HepG2 (cell line): Measurements from ENCODE around the gene MOK. TPM values are rescaled to one million over a fixed set of nuclear protein-coding genes. Genes with fewer than 3 reads are reported as not detected.
A peak's percentile ranks its signal among the peaks of the same experiment; 100 is the strongest.

ENCODE experiments used
- GABPB1 ChIP-seq: IDR thresholded peaks from 2 replicates; pipeline ENCODE4 v1.6.1; 2016; ENCODE audit warnings: mild to moderate bottlenecking, missing genetic modification reagents, moderate library complexity, missing compliant biosample characterization
- HMG20A ChIP-seq: IDR thresholded peaks from 2 replicates; pipeline ENCODE4 v1.6.1; 2016; ENCODE audit warnings: borderline replicate concordance
- HMG20B ChIP-seq: conservative IDR thresholded peaks from 2 replicates; pipeline ENCODE4 v1.6.1; 2016; ENCODE audit warnings: missing genetic modification reagents, missing compliant biosample characterization
- MAFK ChIP-seq, 2 experiments: IDR thresholded peaks in 1 of 2; conservative IDR thresholded peaks in 1 of 2; 2 replicates each; pipeline ENCODE4 v1.6.1; 2011; ENCODE audit warnings: improper control_type of control experiment in 2 of 2, low read length in 2 of 2
- MZF1 ChIP-seq: sonication (generic); formaldehyde crosslinking; IDR thresholded peaks from 2 replicates; pipeline ENCODE4 v1.8.1; 2023; ENCODE audit warnings: mild to moderate bottlenecking, missing genetic modification reagents, borderline replicate concordance
- RFX3 ChIP-seq: IDR thresholded peaks from 2 replicates; pipeline ENCODE4 v1.6.1; 2016; ENCODE audit warnings: missing biosample characterization, missing genetic modification reagents
- SETDB1 ChIP-seq: sonication (generic); formaldehyde crosslinking; IDR thresholded peaks from 2 replicates; pipeline ENCODE4 v1.5.1; 2020; ENCODE audit warnings: missing genetic modification reagents, mild to moderate bottlenecking, borderline replicate concordance
- ZBTB7A ChIP-seq: sonication (generic); formaldehyde crosslinking; IDR thresholded peaks from 2 replicates; pipeline ENCODE4 v1.8.0; 2022; ENCODE audit warnings: mild to moderate bottlenecking, missing genetic modification reagents
- ZNF235 ChIP-seq: sonication (generic); formaldehyde crosslinking; IDR thresholded peaks from 2 replicates; pipeline ENCODE4 v1.8.1; 2023; ENCODE audit warnings: mild to moderate bottlenecking, missing genetic modification reagents, borderline replicate concordance
- ZNF296 ChIP-seq: sonication (generic); formaldehyde crosslinking; conservative IDR thresholded peaks from 2 replicates; pipeline ENCODE4 v1.5.0; 2020; ENCODE audit warnings: mild to moderate bottlenecking, missing genetic modification reagents
- ZNF441 ChIP-seq: sonication (generic); formaldehyde crosslinking; IDR thresholded peaks from 2 replicates; pipeline ENCODE4 v1.7.0; 2021; ENCODE audit warnings: missing genetic modification reagents, borderline replicate concordance
- polyA plus RNA-seq, 8 experiments: library from polyadenylated mRNA; depleted of rRNA in 3 of 8; stranded (reverse) in 7 of 8; unstranded in 1 of 8; fragments of >200 nt; fragmentation: Illumina TruSeq in 4 of 8; extraction: Trizol in 4 of 8; gene quantifications; 2 replicates each; pipeline versions ENCODE4 v1.2.1 to v1.2.3, GENCODE V29; 2011 to 2016; ENCODE audit warnings: low read depth in 4 of 8, missing spikeins in 1 of 8, mixed read lengths in 1 of 8; ENCODE audit not compliant: insufficient read depth in 1 of 8
- total RNA-seq, 5 experiments: library from RNA; depleted of rRNA; stranded (reverse); fragments of >200 nt; fragmentation: Illumina TruSeq; extraction: Trizol; gene quantifications; 2 replicates each; pipeline ENCODE4 v1.2.3, GENCODE V29; 2016; ENCODE audit warnings: low read depth in 1 of 5
- TF ChIP-seq, protein P1 (sequence below): sonication (generic); formaldehyde crosslinking; IDR thresholded peaks from 2 replicates; pipeline ENCODE4 v1.4.0; 2020; ENCODE audit warnings: mild to moderate bottlenecking, missing genetic modification reagents
- TF ChIP-seq, protein P2 (sequence below): sonication (generic); formaldehyde crosslinking; IDR thresholded peaks from 2 replicates; pipeline ENCODE4 v1.4.0; 2020; ENCODE audit warnings: low read depth, missing genetic modification reagents
- TF ChIP-seq, protein P3 (sequence below): IDR thresholded peaks from 2 replicates; pipeline ENCODE4 v1.6.1; 2016; ENCODE audit warnings: missing biosample characterization, missing genetic modification reagents, low read depth
- TF ChIP-seq, protein P4 (sequence below): sonication (generic); formaldehyde crosslinking; IDR thresholded peaks from 2 replicates; pipeline ENCODE4 v1.5.0; 2020; ENCODE audit warnings: missing genetic modification reagents

The MOK gene
- total and polyA plus RNA-seq, 2 of the 13 experiments (the other 11 are each of a cell fraction or from before 2014, with no cell fraction given) = 15.3 to 16.9 TPM

DNA sequence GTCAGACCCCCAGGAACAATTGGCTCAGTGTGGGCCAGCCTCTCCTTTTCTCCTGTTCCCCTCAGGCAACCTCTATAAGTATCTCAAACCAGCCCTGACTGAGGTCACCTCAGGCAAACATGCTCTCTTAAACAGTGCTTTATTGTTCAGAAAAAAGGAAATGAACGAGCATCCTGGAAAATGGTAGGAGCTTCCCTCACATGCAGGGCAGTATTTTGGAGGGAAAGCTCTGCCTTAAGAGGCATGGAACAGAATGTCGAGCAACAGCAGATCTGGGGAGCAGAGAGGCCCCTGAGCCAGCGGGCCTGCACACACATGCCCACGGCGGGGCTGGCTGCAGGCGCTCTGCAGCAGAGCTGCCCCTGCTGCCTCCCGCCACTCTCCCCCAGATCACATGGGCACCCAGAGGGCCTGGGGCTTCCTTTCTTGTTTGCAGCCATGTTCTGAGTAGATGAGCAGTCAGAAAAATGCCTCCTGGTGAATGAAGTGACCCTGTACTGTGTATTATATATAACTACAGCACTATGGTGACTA is 42.0 kb downstream of the MOK start (continued):
- TF ChIP-seq, protein P1, sequence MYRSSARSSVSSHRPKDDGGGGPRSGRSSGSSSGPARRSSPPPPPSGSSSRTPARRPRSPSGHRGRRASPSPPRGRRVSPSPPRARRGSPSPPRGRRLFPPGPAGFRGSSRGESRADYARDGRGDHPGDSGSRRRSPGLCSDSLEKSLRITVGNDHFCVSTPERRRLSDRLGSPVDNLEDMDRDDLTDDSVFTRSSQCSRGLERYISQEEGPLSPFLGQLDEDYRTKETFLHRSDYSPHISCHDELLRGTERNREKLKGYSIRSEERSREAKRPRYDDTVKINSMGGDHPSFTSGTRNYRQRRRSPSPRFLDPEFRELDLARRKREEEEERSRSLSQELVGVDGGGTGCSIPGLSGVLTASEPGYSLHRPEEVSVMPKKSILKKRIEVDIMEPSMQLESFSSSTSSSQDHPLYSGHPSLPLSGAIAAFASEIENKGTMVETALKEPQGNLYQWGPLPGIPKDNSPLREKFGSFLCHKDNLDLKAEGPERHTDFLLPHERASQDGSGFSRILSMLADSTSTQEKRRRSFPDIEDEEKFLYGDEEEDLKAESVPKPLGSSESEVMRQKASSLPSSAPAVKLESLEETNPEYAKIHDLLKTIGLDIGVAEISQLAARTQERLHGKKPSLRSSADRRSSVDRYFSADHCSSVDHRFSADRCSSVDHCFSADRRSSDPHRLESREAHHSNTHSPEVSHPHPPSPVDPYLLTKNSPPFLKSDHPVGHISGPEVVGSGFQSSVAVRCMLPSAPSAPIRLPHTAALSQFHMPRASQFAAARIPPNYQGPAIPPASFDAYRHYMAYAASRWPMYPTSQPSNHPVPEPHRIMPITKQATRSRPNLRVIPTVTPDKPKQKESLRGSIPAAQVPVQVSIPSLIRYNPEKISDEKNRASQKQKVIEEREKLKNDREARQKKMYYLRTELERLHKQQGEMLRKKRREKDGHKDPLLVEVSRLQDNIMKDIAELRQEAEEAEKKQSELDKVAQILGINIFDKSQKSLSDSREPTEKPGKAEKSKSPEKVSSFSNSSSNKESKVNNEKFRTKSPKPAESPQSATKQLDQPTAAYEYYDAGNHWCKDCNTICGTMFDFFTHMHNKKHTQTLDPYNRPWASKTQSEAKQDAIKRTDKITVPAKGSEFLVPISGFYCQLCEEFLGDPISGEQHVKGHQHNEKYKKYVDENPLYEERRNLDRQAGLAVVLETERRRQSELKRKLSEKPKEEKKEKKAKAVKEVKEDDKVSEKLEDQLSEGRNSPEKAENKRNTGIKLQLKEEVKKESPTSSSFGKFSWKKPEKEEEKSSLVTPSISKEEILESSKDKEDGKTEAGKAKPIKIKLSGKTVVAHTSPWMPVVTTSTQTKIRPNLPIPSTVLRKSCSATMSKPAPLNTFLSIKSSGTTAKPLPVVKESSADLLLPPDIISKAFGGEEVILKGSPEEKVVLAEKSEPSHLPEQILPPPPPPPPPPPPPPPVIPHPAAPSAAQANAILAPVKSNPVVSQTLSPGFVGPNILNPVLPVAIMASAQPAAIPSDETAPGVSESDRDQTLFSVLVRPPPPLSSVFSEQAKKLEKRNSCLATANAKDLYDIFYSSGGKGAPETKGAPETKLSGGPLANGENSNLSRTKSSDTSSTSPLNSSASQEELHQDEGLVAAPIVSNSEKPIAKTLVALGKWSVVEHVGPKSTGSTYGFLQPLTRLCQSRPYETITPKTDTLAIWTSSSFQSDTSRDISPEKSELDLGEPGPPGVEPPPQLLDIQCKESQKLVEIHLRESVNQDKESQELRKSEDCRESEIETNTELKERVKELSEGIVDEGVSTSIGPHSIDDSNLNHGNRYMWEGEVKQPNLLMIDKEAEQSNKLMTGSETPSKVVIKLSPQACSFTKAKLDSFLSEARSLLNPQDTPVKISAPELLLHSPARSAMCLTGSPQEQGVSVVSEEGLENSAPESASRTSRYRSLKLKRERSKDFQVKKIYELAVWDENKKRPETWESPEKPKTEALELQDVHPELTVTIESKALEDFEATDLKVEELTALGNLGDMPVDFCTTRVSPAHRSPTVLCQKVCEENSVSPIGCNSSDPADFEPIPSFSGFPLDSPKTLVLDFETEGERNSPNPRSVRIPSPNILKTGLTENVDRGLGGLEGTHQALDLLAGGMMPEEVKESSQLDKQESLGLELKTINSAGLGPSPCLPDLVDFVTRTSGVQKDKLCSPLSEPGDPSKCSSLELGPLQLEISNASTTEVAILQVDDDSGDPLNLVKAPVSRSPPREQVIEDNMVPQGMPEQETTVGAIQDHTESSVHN (CRISPR knock-in tag) = no peak
- no peak for TF ChIP-seq SETDB1
- no peak for TF ChIP-seq MAFK (conservative IDR thresholded peaks at IDR 0.05 in 1 of 2, IDR thresholded peaks at IDR 0.05 in 1 of 2; ENCODE audit: low read length in 2 of 2)
- TF ChIP-seq, protein P2, sequence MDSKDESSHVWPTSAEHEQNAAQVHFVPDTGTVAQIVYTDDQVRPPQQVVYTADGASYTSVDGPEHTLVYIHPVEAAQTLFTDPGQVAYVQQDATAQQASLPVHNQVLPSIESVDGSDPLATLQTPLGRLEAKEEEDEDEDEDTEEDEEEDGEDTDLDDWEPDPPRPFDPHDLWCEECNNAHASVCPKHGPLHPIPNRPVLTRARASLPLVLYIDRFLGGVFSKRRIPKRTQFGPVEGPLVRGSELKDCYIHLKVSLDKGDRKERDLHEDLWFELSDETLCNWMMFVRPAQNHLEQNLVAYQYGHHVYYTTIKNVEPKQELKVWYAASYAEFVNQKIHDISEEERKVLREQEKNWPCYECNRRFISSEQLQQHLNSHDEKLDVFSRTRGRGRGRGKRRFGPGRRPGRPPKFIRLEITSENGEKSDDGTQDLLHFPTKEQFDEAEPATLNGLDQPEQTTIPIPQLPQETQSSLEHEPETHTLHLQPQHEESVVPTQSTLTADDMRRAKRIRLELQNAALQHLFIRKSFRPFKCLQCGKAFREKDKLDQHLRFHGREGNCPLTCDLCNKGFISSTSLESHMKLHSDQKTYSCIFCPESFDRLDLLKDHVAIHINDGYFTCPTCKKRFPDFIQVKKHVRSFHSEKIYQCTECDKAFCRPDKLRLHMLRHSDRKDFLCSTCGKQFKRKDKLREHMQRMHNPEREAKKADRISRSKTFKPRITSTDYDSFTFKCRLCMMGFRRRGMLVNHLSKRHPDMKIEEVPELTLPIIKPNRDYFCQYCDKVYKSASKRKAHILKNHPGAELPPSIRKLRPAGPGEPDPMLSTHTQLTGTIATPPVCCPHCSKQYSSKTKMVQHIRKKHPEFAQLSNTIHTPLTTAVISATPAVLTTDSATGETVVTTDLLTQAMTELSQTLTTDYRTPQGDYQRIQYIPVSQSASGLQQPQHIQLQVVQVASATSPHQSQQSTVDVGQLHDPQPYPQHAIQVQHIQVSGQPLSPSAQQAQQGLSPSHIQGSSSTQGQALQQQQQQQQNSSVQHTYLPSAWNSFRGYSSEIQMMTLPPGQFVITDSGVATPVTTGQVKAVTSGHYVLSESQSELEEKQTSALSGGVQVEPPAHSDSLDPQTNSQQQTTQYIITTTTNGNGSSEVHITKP (CRISPR knock-in tag) = no peak
- TF ChIP-seq GABPB1 (CRISPR knock-in tag) = peak; percentile 58
- TF ChIP-seq ZNF235 (CRISPR knock-in tag) = no peak
- no peak for TF ChIP-seq ZNF296 (CRISPR knock-in tag)
- no peak for TF ChIP-seq MZF1
- no peak for TF ChIP-seq ZNF441 (CRISPR knock-in tag)
- 0 out of 2 replicates have a peak, but pooled peaks have one; percentile 39 for TF ChIP-seq HMG20A
- TF ChIP-seq RFX3 (CRISPR knock-in tag) = no peak
- TF ChIP-seq, protein P3, sequence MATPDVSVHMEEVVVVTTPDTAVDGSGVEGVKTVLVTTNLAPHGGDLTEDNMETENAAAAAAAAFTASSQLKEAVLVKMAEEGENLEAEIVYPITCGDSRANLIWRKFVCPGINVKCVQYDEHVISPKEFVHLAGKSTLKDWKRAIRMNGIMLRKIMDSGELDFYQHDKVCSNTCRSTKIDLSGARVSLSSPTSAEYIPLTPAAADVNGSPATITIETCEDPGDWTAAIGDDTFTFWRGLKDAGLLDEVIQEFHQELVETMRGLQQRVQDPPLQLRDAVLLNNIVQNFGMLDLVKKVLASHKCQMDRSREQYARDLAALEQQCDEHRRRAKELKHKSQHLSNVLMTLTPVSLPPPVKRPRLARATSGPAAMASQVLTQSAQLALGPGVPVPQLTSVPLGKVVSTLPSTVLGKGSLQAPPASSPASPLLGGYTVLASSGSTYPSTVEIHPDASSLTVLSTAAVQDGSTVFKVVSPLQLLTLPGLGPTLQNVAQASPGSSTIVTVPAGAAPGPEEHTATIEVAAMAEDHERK (CRISPR knock-in tag) = no peak
- TF ChIP-seq, protein P4, sequence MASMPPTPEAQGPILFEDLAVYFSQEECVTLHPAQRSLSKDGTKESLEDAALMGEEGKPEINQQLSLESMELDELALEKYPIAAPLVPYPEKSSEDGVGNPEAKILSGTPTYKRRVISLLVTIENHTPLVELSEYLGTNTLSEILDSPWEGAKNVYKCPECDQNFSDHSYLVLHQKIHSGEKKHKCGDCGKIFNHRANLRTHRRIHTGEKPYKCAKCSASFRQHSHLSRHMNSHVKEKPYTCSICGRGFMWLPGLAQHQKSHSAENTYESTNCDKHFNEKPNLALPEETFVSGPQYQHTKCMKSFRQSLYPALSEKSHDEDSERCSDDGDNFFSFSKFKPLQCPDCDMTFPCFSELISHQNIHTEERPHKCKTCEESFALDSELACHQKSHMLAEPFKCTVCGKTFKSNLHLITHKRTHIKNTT (CRISPR knock-in tag) = no peak
- no peak for TF ChIP-seq ZBTB7A (CRISPR knock-in tag)
- TF ChIP-seq HMG20B = no peak
